Fibroblast of mammary gland (primary cell): ENCODE results near the gene COA7.
A peak's percentile ranks its signal among the peaks of the same experiment; 100 is the strongest.

ENCODE experiments used
- DNase-seq: peaks from one replicate; pipeline ENCODE4 v3.0.0-alpha.2; 2010; ENCODE audit warnings: low read depth
- H3K4me3 ChIP-seq: 2 replicates; pipeline ENCODE4 v1.5.1; 2011; ENCODE audit warnings: low read depth, mild to moderate bottlenecking, low read length, moderate library complexity; ENCODE audit not compliant: control insufficient read depth
- TF ChIP-seq, protein P1 (sequence below): conservative IDR thresholded peaks from 2 replicates; pipeline ENCODE4 v1.5.1; 2011; ENCODE audit warnings: low read depth, low read length, inconsistent platforms; ENCODE audit not compliant: control insufficient read depth, insufficient read depth

The COA7 gene

DNA sequence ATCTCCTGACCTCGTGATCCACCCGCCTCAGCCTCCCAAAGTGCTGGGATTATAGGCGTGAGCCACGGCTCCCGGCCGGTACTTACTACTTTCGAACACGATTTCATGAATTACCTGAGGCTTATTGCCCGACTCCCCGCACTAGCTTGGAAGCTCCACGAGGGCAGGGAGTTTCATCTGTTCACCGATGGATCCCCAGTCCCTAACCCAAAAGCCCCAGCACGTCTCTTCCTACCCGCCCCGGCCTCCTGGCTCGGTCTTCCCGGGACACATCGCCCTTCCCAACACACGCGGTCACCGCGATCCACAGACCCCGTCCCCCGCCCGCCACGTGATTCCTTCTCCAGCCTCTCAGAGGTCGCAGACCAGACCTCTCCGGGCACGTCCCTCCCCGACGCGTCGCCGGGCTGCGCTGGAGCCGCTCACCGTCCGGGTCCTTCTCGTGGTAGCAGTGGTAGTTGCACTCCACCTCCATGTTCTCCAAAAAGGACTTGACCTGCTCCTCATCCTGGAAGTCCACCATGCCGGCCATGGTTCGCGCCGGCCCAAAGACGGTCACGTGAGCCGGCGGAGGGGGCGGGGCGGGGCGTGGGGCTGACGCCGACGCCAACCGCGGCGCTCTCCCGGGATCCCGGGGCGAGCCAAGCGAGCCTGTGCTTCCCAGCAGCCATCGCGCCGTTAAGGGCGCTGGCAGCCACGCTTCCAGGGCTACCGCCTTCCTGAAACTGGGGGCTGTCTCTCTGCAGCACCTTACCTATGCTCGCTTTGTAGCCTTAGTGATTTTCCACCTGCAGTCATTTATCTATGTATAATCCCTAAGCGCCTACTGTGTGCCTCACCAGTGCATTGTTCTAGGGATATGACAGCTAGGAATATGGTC, at the start of gene COA7:
TSS of gene COA7 (minus strand) at position 553 of the 880 bp plus-strand sequence. CDS start at position 532, 21 bp downstream.
- TF ChIP-seq, protein P1, sequence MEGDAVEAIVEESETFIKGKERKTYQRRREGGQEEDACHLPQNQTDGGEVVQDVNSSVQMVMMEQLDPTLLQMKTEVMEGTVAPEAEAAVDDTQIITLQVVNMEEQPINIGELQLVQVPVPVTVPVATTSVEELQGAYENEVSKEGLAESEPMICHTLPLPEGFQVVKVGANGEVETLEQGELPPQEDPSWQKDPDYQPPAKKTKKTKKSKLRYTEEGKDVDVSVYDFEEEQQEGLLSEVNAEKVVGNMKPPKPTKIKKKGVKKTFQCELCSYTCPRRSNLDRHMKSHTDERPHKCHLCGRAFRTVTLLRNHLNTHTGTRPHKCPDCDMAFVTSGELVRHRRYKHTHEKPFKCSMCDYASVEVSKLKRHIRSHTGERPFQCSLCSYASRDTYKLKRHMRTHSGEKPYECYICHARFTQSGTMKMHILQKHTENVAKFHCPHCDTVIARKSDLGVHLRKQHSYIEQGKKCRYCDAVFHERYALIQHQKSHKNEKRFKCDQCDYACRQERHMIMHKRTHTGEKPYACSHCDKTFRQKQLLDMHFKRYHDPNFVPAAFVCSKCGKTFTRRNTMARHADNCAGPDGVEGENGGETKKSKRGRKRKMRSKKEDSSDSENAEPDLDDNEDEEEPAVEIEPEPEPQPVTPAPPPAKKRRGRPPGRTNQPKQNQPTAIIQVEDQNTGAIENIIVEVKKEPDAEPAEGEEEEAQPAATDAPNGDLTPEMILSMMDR, result no peak
- DNase-seq, result peak; percentile 74

DNA sequence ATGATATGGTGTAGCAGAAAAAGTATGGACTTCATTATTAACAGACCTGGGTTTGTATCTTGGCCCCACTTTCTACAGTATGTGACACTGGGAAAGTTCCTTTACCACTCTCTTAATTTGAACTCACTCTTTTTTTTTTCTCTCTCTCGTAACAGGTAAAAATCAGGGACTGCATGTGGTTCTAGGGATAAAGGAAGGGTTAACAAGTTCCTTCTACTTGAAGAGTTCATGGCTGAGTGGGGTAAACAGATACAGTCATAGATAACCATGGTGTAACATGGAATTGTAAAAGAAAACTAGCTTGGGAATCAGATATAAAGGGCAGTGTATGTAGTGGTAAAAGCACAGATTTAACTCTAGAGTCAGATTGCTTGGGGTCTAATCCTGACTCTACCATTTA, 49.3 kb upstream of the COA7 start:
- no peak for DNase-seq
- TF ChIP-seq, protein P1, result no peak
- H3K4me3 ChIP-seq, result no peak overlapping the region

More for the DNA sequence above, at the start of gene COA7:
- H3K4me3 ChIP-seq, result peak within 1 kb of the TSS; percentile 89

DNA sequence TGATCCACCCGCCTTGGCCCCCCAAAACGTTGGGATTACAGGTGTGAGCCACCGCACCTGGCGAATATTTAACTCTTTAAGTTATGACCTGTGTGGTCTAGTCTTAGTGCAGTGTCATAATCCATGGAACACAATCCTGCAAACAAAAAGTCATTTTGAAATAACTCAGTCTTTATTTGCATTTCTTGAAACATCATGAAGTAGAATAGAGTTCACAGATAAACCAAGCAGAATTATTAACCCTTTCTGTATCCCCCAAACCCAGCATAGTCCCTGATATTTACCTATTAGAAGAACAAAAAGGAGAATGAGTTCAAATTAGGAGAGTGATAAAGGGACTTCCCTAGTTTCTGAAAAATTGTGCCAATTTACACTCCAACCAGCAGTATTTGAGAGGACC, 48.0 kb upstream of the COA7 start:
- no peak for DNase-seq
- H3K4me3 ChIP-seq, result no peak overlapping the region
- TF ChIP-seq, protein P1, result no peak

DNA sequence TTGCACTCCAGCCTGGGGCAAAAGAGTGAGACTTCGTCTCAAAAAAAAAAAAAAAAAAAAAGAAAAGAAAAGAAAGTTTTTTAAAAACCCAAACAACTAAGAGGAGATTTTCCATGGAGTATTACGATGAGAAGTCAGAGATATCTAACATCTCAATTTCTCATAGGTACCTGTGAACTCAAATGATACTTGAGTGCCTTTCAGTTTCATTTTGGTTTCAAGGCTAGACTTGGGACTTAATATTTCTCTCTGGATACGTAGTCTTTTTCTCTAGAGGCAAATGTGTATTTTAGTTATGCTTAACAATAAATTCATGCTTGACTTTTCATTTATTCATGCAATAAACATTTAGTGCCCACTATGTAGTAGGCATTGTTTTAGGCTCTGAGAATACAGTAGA, 43.1 kb upstream of the COA7 start:
- H3K4me3 ChIP-seq, result no peak overlapping the region
- no peak for DNase-seq
- TF ChIP-seq, protein P1, result no peak

DNA sequence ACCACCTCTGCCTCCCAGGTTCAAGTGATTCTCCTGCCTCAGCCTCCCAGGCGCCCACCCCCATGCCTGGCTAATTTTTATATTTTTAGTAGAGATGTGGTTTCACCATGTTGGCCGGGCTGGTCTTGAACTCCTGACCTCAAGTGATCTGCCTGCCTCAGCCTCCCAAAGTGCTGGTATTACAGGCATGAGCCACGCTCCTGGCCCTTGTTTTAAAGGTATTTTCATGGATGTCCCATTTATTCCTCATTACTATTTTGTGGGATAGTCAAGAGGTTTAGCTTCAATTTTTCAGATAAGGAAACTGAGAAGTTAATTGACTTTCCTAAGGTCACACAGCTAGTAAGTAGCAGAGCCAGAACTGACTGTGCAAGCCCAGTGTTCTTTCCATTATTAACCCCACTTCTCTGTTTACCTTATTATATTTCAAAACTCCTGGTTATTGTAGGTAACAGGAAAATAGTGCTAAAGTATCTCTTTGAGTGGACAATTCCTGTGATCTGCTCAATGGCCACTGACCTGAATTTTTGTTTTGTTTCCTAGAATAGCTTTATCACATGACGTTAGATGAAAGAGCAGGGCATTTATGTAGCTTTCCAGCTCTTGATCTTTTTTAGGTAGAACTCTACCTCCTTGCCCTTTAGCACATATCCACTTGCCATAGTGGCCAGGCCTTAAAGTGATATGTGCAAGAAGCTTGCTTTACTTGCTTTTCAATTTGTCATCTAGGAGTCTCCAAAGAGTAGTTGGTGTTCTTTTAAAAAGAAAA, 41.7 kb upstream of the COA7 start:
- TF ChIP-seq, protein P1, result no peak
- DNase-seq, result no peak
- no peak overlapping the region for H3K4me3 ChIP-seq

DNA sequence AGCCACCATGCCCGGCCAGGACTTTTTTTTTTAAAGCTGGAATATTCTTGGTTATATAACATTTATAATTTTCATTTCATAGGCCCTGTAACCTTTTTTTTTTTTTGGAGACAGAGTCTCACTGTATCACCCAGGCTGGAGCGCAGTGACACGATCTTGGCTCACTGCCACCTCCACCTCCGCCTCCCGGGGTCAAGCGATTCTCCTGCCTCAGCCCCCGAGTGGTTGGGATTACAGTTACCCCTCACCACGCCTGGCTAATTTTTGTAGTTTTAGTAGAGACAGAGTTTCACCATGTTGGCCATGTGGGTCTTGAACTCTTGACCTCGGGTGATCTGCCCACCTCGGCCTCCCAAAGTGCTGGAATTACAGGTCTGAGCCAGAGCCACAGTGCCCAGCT, 40.7 kb upstream of the COA7 start:
- DNase-seq, result no peak
- TF ChIP-seq, protein P1, result no peak
- H3K4me3 ChIP-seq, result no peak overlapping the region
